Fibroblast of the aortic adventitia (primary cell): ENCODE results near the gene C14orf93. TPM values are rescaled to one million over a fixed set of nuclear protein-coding genes. Genes with fewer than 3 reads are reported as not detected.
"Not testable (repeated sequence)": the region's sequence is repeated elsewhere in the genome, so short reads cannot be mapped to it uniquely, and the experiment has no call there.

Experiments
- DNase-seq: peaks from one replicate; pipeline ENCODE4 v3.0.0-alpha.2; 2010; ENCODE audit warnings: low read depth
- H3K4me3 ChIP-seq: 2 replicates; pipeline ENCODE4 v1.5.1; 2011; ENCODE audit warnings: low read depth, mild to moderate bottlenecking, control low read depth, low read length, moderate library complexity
- CTCF ChIP-seq: IDR thresholded peaks from 2 replicates; pipeline ENCODE4 v1.5.1; 2011; ENCODE audit warnings: mild to moderate bottlenecking, low read length, control low read depth, inconsistent platforms; ENCODE audit not compliant: insufficient read depth
- total RNA-seq: library from RNA; depleted of rRNA; stranded (reverse); fragments of >200 nt; gene quantifications from 2 replicates; pipeline ENCODE4 v1.2.3, GENCODE V29; 2012; ENCODE audit warnings: low replicate concordance

The C14orf93 gene
- total RNA-seq, 1 donor = 7.0 TPM

- no peak for TF ChIP-seq CTCF
- no peak overlapping the region for H3K4me3 ChIP-seq
- peak; percentile 8 for DNase-seq
Measured at GRCh38 chr14:23008831-23009230, 1.1 kb downstream of the C14orf93 start.

- peak; percentile 98 for DNase-seq
- H3K4me3 ChIP-seq = peak overlapping the region; percentile 82
- TF ChIP-seq CTCF = peak; percentile 43
Measured at GRCh38 chr14:23006544-23007419, 3.2 kb downstream of the C14orf93 start.

- no peak for DNase-seq
- TF ChIP-seq CTCF = no peak
Measured at GRCh38 chr14:23006188-23006534, 3.8 kb downstream of the C14orf93 start.

GRCh38 chr14:23005451-23006187 is 4.3 kb downstream of the C14orf93 start:
- no peak for DNase-seq
- H3K4me3 ChIP-seq = no peak overlapping the region

More at GRCh38 chr14:23006188-23006534, 3.8 kb downstream of the C14orf93 start:
- H3K4me3 ChIP-seq = peak overlapping the region; percentile 82

GRCh38 chr14:23004274-23004673 is 5.7 kb downstream of the C14orf93 start:
- not testable (repeated sequence) for H3K4me3 ChIP-seq, DNase-seq

More at GRCh38 chr14:23005451-23006187, 4.3 kb downstream of the C14orf93 start:
- no peak for TF ChIP-seq CTCF

- no peak for DNase-seq
- TF ChIP-seq CTCF = no peak
- H3K4me3 ChIP-seq = no peak overlapping the region
Measured at GRCh38 chr14:23002592-23002991, 7.4 kb downstream of the C14orf93 start.

- TF ChIP-seq CTCF = no peak
- DNase-seq = no peak
Measured at GRCh38 chr14:23000860-23001259, 9.1 kb downstream of the C14orf93 start.

More at GRCh38 chr14:23000860-23001259, 9.1 kb downstream of the C14orf93 start:
- H3K4me3 ChIP-seq = no peak overlapping the region
